HG02852 (cell line): Measurements from ENCODE around the gene ASCC1.

Experiments used
- ATAC-seq: cut with Tn5 transposase; IDR thresholded peaks from one replicate; pipeline ENCODE4 v1.9.1; 2021; ENCODE audit warnings: mild to moderate bottlenecking, moderate library complexity; ENCODE audit not compliant: unreplicated experiment

Gene ASCC1

GRCh38 chr10:72053690-72054089, 162.4 kb downstream of the ASCC1 start:
- no peak for ATAC-seq

DNA sequence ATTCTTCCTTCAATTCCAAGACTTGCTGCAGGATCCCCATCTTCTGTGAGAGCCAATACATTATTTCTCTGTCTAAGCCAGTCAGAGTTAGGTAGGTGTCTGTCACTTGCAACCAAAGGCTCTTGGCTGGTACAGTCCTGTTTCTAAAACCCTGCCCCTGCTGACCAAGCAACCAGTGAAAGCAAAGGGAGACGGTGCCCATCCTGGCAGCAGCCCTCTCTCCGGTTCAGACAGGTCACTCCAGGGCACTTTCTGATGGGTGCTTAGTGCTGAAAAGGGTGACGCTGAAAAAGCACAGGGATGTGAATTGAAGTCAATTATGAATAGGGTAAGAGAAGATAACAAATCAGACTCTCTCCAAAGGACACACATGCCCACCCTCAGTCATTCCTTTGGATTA, 165.2 kb downstream of the ASCC1 start:
- ATAC-seq: no peak

DNA sequence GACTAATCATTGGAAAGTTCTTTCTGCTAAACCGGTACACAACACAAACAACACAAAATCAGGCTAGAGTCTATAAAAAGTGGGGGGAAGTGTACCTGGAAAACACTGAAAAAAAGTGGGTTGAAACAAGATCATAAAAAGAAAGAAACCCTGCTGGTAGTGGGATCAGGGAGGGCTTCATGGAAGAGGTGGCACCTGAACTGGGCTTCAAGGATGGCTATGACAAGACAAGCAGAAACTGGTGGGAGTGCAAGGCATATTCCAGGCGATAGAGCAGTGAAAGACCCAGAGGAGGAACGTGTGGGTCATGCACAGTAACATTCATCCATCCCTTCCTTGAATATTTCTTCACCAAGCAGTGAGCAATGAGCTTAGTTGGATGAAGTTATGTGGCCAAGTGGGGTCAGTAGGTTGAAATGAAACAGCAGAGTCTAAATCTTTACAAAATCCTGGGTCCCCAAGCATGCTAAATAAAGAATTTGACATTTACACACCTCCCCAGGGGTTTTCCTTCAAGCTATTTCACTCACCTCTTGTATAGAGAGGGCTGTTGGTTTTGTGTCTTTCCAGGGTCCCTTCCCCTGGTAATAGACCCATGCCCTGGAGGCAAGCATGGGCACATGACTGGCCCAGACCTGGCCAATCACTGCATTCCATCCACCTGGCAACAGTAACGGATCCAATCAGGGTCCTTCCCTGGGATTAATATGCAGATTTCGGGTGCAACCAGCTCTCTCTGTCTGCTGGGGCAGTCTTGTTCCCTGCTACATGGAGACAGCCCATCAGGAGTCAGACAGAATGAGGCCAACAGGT, 165.9 kb downstream of the ASCC1 start:
- ATAC-seq: no peak

- ATAC-seq: no peak
These were observed 166.6 kb downstream of the ASCC1 start for GRCh38 chr10:72049472-72049871.

DNA sequence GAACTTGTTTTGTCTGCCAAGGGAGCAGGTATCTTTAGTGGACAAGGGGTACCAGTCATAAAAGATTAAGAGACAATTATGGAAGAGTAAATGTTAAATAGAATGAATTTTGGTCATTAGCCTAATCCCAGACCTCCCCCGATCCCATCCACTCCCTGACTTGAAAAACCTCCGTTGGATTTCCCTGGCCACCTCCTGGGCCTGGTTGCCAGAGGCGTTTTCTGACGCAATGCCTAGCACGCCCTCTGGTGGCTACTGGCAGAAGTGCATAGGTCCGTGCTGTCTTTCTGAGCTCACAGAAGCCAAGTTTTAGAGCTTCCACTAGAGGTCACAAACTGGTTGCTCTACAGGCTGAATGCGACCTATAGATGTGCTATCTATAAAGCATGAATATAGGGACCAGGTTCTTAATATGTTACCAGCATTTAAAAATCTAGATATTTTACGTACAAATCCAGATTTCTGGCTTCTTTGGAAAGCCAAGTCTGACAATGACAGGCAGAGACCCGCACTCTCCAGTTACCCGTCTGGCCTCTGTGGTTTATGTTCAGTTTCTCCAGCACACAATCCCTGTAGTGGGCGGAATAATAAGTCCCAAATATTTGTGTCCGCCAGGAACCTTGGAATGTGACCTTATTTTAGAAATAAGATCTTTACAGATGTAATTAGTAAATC, 167.5 kb downstream of the ASCC1 start:
- ATAC-seq: peak; percentile 68
